ENCODE results near the gene ATP1B1.

- TF ChIP-seq CTCF (IDR thresholded peaks at IDR 0.05; ENCODE audit: low read depth, low read length) (no peak), POLR2A (IDR thresholded peaks at IDR 0.05; ENCODE audit: extremely low read depth, insufficient read length) (no peak), MAX (IDR thresholded peaks at IDR 0.05; ENCODE audit: low read depth, low read length) (no peak)
These were observed 43.2 kb downstream of the ATP1B1 start for GRCh38 chr1:169149555-169150286.

All from NB4 (cell line).